ENCODE measurements around the gene SRF. TPM values are rescaled to one million over a fixed set of nuclear protein-coding genes. Genes with fewer than 3 reads are reported as not detected.

The SRF gene
- polyA plus RNA-seq, 6 donors from 2014 or later = 2.5 to 5.3 (median 4.7) TPM

DNA sequence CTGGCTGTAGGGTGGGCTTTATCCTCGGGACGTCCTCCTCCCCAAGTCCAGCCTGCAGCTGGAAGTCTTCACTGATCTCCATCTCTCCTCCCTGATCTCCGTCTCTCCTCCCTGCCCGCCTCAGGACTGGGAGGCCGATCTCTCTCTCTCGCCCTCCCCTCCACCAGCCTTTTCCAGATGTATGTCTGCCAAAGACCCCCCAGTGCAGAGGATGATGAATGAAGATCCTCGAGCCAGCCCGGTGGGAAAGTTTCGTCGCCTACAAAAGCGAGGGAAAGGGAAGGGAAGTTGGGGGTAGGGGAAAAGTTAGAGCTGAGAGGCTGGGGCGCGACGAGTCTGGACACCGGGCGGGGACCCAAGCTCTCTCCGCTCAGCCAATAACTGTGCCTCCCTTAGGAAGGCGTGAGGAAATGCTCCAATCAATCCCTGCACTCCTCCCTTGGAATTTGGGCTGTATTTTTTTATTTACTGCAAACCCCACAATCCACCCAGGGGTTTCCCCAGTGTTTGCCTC is 595 bp upstream of the SRF start:
- peaks cover 35 to 47% (median 42%) of the 10 kb centered on the region in 3 donors for H3K4me1 Mint-ChIP-seq
- peak overlapping the region; percentile 88 to 99 (median 98) for H3K27ac Mint-ChIP-seq
- ATAC-seq (ENCODE audit: low read depth in 2 of 2) (no peak), DNase-seq (no peak)
- no peaks in the 10 kb centered on the region for H3K36me3 Mint-ChIP-seq
- no peaks in the 10 kb centered on the region for H3K9me3 Mint-ChIP-seq
- peak overlapping the region; percentile 83 to 99 (median 95) for H3K4me3 Mint-ChIP-seq
- H3K27me3 Mint-ChIP-seq = no peaks in the 10 kb centered on the region

- DNase-seq = peak; percentile 52
- Mint-ChIP-seq H3K9me3 (no peaks in the 10 kb centered on the region), H3K4me1 (peaks cover 38 to 51% (median 42%) of the 10 kb centered on the region in 3 donors), H3K4me3 (peak overlapping the region; percentile 80 to 97 (median 94)), H3K27ac (peak overlapping the region; percentile 54 to 95 (median 92)), H3K36me3 (no peaks in the 10 kb centered on the region), H3K27me3 (no peaks in the 10 kb centered on the region)
- peak; percentile 8 to 9 for ATAC-seq (ENCODE audit: low read depth in 2 of 2)
Observed at GRCh38 chr6:43171707-43172103, 636 bp downstream of the SRF start.

DNA sequence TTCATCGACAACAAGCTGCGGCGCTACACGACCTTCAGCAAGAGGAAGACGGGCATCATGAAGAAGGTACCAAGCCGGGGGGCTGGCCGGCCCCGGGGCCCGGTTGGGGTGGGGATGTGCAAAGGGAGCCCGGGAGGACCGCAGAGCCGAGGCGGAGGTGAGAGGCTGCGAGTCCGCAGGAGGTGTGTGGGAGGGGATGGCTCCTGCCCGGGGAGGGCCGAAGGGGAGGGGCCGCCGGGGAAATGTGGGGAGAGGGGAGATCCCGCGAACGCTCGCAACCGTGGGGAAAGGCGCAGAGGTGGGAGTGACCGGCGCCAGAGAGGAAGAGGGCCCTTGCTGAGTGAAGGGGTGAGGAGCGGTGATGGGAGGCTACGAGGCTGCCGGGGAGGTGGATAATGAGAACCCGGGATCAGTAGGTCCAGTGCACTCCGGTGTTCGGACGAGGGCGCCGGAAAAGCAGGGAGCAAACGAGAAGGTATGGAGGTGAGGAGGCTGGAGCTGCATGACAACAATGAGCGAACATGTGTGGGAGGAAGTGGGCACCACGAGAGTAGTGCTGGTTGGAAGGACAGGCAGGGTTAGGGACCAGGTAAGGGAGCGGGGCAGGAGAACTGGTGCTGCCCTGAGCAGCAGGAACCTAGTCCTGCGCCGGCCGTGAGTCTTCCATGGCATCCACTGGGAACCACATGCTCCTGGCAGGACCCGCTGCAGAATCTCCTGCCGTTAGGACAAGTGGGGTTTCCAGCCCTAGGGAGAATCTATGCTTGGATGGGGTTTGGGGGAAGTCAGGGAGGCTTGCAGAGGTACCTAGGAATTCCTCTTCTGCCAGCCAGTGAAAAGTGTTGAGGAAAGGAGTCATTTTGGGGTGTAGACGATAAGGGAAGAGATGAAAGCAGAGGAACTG is 1.3 kb downstream of the SRF start:
- ATAC-seq (ENCODE audit: low read depth in 2 of 2) (no peak), DNase-seq (no peak)
- peaks cover 38 to 51% (median 42%) of the 10 kb centered on the region in 3 donors for H3K4me1 Mint-ChIP-seq
- no peaks in the 10 kb centered on the region for H3K9me3 Mint-ChIP-seq
- peak overlapping the region; percentile 80 to 97 (median 94) for H3K4me3 Mint-ChIP-seq
- H3K27me3 Mint-ChIP-seq = no peaks in the 10 kb centered on the region
- no peaks in the 10 kb centered on the region for H3K36me3 Mint-ChIP-seq
- H3K27ac Mint-ChIP-seq = peak overlapping the region; percentile 75 to 95 (median 92)

DNA sequence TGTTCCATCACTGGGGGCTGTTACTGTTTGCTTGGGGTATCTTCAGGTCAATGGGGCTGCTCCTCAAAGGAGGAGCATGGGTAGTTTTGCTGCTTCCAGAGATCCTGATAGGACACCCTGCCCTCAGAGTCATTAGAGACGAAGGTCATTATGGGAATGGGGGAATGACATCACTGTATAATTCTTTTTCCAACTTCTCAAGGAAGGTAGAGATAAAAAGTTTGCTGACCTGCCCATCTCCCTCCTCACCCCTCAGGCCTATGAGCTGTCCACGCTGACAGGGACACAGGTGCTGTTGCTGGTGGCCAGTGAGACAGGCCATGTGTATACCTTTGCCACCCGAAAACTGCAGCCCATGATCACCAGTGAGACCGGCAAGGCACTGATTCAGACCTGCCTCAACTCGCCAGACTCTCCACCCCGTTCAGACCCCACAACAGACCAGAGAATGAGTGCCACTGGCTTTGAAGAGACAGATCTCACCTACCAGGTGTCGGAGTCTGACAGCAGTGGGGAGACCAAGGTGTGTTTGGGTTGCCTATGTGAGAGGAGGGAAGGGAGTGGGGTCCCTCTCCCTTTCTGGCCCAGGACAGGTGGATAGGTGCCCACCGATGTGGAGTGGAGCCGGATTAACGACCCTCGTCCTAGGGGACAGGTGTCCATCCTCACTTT is 2.7 kb downstream of the SRF start:
- H3K4me3 Mint-ChIP-seq = peak overlapping the region in 7 of 8 donors; percentile 56 to 97 (median 89)
- no peak for DNase-seq
- H3K9me3 Mint-ChIP-seq = no peaks in the 10 kb centered on the region
- no peaks in the 10 kb centered on the region for H3K27me3 Mint-ChIP-seq
- H3K36me3 Mint-ChIP-seq = no peaks in the 10 kb centered on the region
- peak overlapping the region; percentile 88 to 97 (median 94) for H3K27ac Mint-ChIP-seq
- ATAC-seq (ENCODE audit: low read depth in 2 of 2) = no peak
- H3K4me1 Mint-ChIP-seq = peaks cover 38 to 51% (median 42%) of the 10 kb centered on the region in 3 donors

DNA sequence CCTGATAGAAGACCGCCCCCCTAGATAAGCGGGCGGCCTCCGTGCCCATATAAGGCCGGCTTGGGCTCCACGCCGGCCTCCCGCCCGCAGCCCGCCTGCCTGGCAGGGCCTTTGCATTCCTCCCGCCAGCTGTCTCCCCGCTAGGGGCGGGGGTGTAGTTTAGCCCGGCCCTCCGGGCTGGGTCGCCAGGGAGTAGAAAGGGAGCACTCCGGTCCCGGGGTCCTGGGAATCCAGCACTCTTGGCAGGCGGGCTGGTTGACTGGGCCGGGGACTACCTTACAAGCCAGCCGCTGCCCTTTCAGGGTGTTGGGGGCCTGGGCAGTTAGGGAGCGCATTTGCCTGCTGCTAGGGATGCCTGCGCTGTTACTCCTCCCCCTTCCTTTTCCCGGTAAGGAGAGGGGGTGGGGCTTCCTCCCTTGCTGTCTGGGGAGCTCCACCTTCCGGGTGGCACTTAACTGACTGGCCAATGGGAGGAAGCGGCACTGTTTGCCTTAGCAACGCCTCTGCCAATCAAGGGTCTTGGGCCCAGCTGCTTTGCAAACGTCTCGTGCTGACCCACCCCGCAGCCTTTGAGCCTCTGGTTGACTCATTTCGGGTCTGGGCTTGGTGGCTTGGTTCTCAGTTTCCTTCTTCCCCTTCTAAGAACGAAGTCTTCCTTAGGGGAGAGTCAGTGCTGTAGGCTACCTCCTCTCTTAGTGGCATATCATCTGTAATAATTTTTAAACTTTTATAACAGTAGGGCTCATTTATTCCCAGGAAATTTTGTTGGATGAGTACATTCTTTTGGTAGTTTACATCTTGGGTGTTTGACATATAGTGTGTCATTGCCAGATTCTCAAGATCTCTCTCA is 3.4 kb downstream of the SRF start:
- DNase-seq = peak; percentile 93
- H3K27ac Mint-ChIP-seq = peak overlapping the region; percentile 87 to 97 (median 94)
- no peaks in the 10 kb centered on the region for H3K9me3 Mint-ChIP-seq
- no peaks in the 10 kb centered on the region for H3K36me3 Mint-ChIP-seq
- H3K4me1 Mint-ChIP-seq = peaks cover 38 to 48% (median 42%) of the 10 kb centered on the region in 3 donors
- peak; percentile 61 to 63 for ATAC-seq (ENCODE audit: low read depth in 2 of 2)
- H3K4me3 Mint-ChIP-seq = peak overlapping the region; percentile 56 to 97 (median 88)
- H3K27me3 Mint-ChIP-seq = no peaks in the 10 kb centered on the region

GRCh38 chr6:43175676-43176422 is 4.8 kb downstream of the SRF start:
- Mint-ChIP-seq H3K9me3 (no peaks in the 10 kb centered on the region), H3K4me3 (no peak overlapping the region), H3K36me3 (no peaks in the 10 kb centered on the region), H3K27me3 (no peaks in the 10 kb centered on the region), H3K4me1 (peaks cover 33 to 39% (median 39%) of the 10 kb centered on the region in 3 donors), H3K27ac (peak overlapping the region in 5 of 6 donors; percentile 28 to 96 (median 68))
- ATAC-seq (ENCODE audit: low read depth in 2 of 2) (no peak), DNase-seq (no peak)

DNA sequence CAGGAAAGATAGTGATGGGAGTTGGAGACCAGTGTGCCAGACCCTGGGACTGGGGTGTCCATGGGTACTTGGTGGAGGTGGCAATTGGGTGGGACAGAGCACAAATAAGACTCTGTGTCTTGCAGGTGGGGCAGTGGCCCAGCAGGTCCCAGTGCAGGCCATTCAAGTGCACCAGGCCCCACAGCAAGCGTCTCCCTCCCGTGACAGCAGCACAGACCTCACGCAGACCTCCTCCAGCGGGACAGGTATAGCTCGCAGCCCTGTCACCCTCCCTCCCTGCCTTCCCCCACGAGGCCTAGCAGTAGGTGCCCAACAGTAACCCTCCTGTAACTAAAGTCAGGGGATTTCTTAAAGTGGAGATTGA is 5.3 kb downstream of the SRF start:
- Mint-ChIP-seq H3K9me3 (peaks cover 0 to 2% (median 0%) of the 10 kb centered on the region in 7 donors), H3K36me3 (no peaks in the 10 kb centered on the region), H3K4me3 (peak overlapping the region in 1 of 8 donors; percentile 12), H3K4me1 (peaks cover 36 to 43% (median 42%) of the 10 kb centered on the region in 3 donors), H3K27me3 (no peaks in the 10 kb centered on the region), H3K27ac (peak overlapping the region in 4 of 6 donors; percentile 49 to 92 (median 66))
- ATAC-seq (ENCODE audit: low read depth in 2 of 2) (no peak), DNase-seq (no peak)

- ATAC-seq (ENCODE audit: low read depth in 2 of 2) = no peak
- peaks cover 32 to 48% (median 40%) of the 10 kb centered on the region in 3 donors for H3K4me1 Mint-ChIP-seq
Observed at GRCh38 chr6:43178150-43178549, 7.1 kb downstream of the SRF start.

DNA sequence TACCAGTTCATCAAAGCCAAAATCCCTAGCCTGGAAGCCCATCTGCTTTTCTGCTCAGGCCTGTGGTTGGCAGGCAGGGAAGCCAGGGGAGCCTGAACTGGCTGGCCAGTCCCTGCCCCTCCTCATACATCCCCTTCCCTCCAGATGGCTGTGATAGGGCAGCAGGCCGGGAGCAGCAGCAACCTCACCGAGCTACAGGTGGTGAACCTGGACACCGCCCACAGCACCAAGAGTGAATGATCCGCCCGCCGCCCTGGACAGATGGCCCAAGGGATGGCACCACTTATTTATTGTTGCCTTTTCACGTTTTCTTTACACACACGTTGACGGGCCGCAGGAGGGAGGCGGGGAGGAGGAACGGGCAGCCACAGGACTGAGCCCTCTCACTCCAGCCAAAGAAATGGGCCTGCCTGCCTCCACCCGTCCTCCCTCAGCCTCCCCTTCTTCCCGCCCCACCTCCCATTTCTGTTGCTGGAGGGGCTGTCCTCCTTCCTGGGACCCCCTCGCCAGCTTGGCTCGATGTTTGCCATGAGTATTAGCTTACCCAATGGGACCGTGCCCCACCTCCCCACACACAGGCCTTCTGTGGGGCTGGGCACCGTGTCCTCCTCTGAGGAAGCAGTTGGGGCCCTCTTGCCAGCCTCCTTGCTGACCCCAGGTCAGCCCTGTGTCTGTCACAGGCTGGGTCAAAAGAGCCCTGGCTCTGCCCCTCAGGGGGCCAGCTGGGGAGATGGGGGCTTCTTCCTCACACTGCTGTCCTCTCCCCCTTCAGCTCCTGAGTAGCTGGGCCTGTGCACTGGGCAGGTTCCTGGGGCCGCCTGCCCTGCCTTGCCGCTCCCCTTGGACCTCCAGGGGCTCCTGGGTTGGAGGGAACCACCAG is 8.1 kb downstream of the SRF start:
- Mint-ChIP-seq H3K9me3 (peaks cover 0 to 2% (median 0%) of the 10 kb centered on the region in 7 donors), H3K27ac (peak overlapping the region in 1 of 6 donors; percentile 57), H3K4me1 (peaks cover 34 to 49% (median 40%) of the 10 kb centered on the region in 3 donors), H3K36me3 (peaks cover 3% of the 10 kb centered on the region in 2 donors), H3K27me3 (no peaks in the 10 kb centered on the region), H3K4me3 (peak overlapping the region in 1 of 8 donors; percentile 15)
- no peak for DNase-seq
- ATAC-seq (ENCODE audit: low read depth in 2 of 2) = no peak

More at GRCh38 chr6:43178150-43178549, 7.1 kb downstream of the SRF start:
- H3K36me3 Mint-ChIP-seq = no peaks in the 10 kb centered on the region
- H3K9me3 Mint-ChIP-seq = peaks cover 0 to 2% (median 0%) of the 10 kb centered on the region in 7 donors
- peak overlapping the region in 2 of 6 donors; percentile 34 to 39 for H3K27ac Mint-ChIP-seq
- H3K27me3 Mint-ChIP-seq = no peaks in the 10 kb centered on the region
- peak overlapping the region in 1 of 8 donors; percentile 45 for H3K4me3 Mint-ChIP-seq
- no peak for DNase-seq

DNA sequence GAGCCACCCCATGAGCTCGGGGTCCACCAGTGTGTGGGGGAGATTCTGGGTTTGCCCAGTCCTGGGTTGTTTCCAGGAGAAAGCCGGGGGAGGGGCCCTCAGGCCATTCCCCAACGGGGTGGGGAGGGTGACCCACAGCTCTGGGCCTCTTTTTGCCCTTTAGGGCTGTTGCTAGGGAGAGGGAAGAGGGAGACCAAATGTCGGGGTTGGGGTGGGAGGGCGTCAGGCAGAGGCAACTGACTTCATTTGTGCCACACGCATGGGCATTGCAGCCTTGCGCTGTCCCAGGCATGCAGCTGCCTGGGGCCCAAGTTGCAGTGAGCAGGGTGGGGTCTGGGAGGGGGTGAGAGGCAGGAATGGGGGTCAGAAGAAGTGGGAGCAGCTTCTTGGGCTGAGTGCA is 9.0 kb downstream of the SRF start:
- H3K27me3 Mint-ChIP-seq = no peaks in the 10 kb centered on the region
- peaks cover 0 to 2% (median 0%) of the 10 kb centered on the region in 7 donors for H3K9me3 Mint-ChIP-seq
- DNase-seq = no peak
- H3K27ac Mint-ChIP-seq = peak overlapping the region in 3 of 6 donors; percentile 20 to 72 (median 49)
- peaks cover 5 to 11% of the 10 kb centered on the region in 2 donors for H3K36me3 Mint-ChIP-seq
- ATAC-seq (ENCODE audit: low read depth in 2 of 2) = no peak
- H3K4me3 Mint-ChIP-seq = no peak overlapping the region
- peaks cover 37 to 45% (median 39%) of the 10 kb centered on the region in 3 donors for H3K4me1 Mint-ChIP-seq

- peaks cover 0 to 2% (median 0%) of the 10 kb centered on the region in 7 donors for H3K9me3 Mint-ChIP-seq
- H3K4me3 Mint-ChIP-seq = peak overlapping the region; percentile 83 to 96 (median 95)
- DNase-seq (no peak), ATAC-seq (ENCODE audit: low read depth in 2 of 2) (no peak)
- H3K4me1 Mint-ChIP-seq = peaks cover 35 to 46% (median 37%) of the 10 kb centered on the region in 3 donors
- H3K27ac Mint-ChIP-seq = peak overlapping the region; percentile 7 to 97 (median 92)
- no peaks in the 10 kb centered on the region for H3K27me3 Mint-ChIP-seq
- H3K36me3 Mint-ChIP-seq = peaks cover 5 to 11% of the 10 kb centered on the region in 2 donors
Observed at GRCh38 chr6:43180985-43181384, 9.9 kb downstream of the SRF start.

Measured in naive B cell (primary cell).